ENCODE results near the gene TRIM71.

DNA sequence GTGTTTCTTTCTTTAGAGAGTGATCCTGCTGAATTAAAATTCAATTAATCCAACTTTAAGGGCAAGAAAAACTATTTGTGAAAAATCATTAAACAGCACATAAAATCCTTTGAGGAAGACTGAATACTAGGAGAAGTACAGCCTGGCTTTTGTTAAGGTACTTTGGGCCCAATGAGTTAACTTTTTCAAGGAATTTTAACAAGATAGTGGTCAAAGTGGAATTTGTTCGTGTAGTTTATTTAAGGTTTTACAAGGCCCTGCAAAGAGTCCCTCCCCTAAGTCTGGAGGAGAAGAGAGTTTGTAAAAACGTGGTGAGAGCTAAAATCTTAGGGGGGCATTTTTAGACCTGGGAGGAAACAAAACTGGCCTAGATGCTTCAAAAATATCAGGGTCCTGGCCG lies 26.0 kb upstream of the TRIM71 start:
- no peak for TF ChIP-seq POLR2AphosphoS5 (IDR thresholded peaks at IDR 0.05)
- TF ChIP-seq, protein P1, sequence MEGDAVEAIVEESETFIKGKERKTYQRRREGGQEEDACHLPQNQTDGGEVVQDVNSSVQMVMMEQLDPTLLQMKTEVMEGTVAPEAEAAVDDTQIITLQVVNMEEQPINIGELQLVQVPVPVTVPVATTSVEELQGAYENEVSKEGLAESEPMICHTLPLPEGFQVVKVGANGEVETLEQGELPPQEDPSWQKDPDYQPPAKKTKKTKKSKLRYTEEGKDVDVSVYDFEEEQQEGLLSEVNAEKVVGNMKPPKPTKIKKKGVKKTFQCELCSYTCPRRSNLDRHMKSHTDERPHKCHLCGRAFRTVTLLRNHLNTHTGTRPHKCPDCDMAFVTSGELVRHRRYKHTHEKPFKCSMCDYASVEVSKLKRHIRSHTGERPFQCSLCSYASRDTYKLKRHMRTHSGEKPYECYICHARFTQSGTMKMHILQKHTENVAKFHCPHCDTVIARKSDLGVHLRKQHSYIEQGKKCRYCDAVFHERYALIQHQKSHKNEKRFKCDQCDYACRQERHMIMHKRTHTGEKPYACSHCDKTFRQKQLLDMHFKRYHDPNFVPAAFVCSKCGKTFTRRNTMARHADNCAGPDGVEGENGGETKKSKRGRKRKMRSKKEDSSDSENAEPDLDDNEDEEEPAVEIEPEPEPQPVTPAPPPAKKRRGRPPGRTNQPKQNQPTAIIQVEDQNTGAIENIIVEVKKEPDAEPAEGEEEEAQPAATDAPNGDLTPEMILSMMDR (IDR thresholded peaks at IDR 0.05) = no peak

Measured in breast epithelium (tissue), 3 donors.